Ishikawa (cell line): ENCODE data around the gene ZSCAN25.

Experiments used
- CEBPB ChIP-seq: IDR thresholded peaks from 2 replicates; pipeline ENCODE4 v1.6.1; 2012
- CREB1 ChIP-seq: IDR thresholded peaks from 2 replicates; pipeline ENCODE4 v1.6.1; 2012; ENCODE audit warnings: low read depth
- EGR1 ChIP-seq: IDR thresholded peaks from 2 replicates; pipeline ENCODE4 v1.6.1; 2012
- EP300 ChIP-seq: IDR thresholded peaks from 2 replicates; pipeline ENCODE4 v1.6.1; 2012; ENCODE audit warnings: borderline replicate concordance
- FOXM1 ChIP-seq: IDR thresholded peaks from 2 replicates; pipeline ENCODE4 v1.6.1; 2012; ENCODE audit warnings: low read depth, borderline replicate concordance
- MAX ChIP-seq: IDR thresholded peaks from 2 replicates; pipeline ENCODE4 v1.6.1; 2012
- NFIC ChIP-seq: IDR thresholded peaks from 2 replicates; pipeline ENCODE4 v1.6.1; 2012
- RAD21 ChIP-seq: IDR thresholded peaks from 2 replicates; pipeline ENCODE4 v1.6.1; 2012; ENCODE audit warnings: low read depth
- REST ChIP-seq: IDR thresholded peaks from 2 replicates; pipeline ENCODE4 v1.6.1; 2012; ENCODE audit warnings: low read depth, mild to moderate bottlenecking
- TAF1 ChIP-seq: IDR thresholded peaks from 2 replicates; pipeline ENCODE4 v1.6.1; 2012; ENCODE audit warnings: low read depth, mild to moderate bottlenecking
- TCF12 ChIP-seq: IDR thresholded peaks from 2 replicates; pipeline ENCODE4 v1.6.1; 2012; ENCODE audit warnings: low read depth
- TEAD4 ChIP-seq: IDR thresholded peaks from 2 replicates; pipeline ENCODE4 v1.6.1; 2012
- YY1 ChIP-seq: IDR thresholded peaks from 2 replicates; pipeline ENCODE4 v1.6.1; 2012; ENCODE audit warnings: low read depth
- ZBTB7A ChIP-seq: IDR thresholded peaks from 2 replicates; pipeline ENCODE4 v1.6.1; 2012; ENCODE audit warnings: low read depth
- TF ChIP-seq, protein P1 (sequence below): IDR thresholded peaks from 2 replicates; pipeline ENCODE4 v1.6.1; 2012

ZSCAN25 gene

GRCh38 chr7:99651290-99651689 lies 34.5 kb downstream of the ZSCAN25 start:
- TF ChIP-seq REST (no peak), ZBTB7A (no peak), EP300 (no peak), TEAD4 (no peak), CREB1 (no peak), TAF1 (no peak), YY1 (no peak), FOXM1 (no peak), RAD21 (no peak), NFIC (no peak), MAX (no peak), CEBPB (no peak), TCF12 (no peak), EGR1 (no peak)
- TF ChIP-seq, protein P1, sequence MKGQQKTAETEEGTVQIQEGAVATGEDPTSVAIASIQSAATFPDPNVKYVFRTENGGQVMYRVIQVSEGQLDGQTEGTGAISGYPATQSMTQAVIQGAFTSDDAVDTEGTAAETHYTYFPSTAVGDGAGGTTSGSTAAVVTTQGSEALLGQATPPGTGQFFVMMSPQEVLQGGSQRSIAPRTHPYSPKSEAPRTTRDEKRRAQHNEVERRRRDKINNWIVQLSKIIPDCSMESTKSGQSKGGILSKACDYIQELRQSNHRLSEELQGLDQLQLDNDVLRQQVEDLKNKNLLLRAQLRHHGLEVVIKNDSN, result no peak

DNA sequence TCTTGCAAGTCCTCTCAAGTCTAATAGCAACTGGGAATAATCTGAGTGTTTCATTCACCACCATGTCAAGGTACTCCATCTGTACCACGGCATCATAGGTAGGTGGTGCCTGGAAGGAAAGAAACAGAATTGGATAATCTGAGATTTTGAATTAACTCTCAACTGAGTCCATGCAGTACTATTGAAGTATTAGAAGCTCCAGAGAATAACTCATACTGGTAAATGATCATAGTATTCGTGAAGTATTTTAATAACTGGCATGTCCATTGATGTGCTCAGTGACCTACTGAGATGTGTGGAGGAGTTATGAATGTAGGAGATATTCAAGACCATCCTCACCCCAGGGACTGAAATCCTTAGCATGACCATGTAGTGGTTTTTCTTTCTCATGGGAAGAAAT lies 35.9 kb downstream of the ZSCAN25 start:
- TF ChIP-seq TCF12 (no peak), NFIC (no peak), FOXM1 (no peak), TAF1 (no peak), CEBPB (no peak), ZBTB7A (no peak), EP300 (no peak), REST (no peak), RAD21 (no peak), CREB1 (no peak), YY1 (no peak)
- TF ChIP-seq, protein P1, result no peak

GRCh38 chr7:99653754-99654153 lies 37.0 kb downstream of the ZSCAN25 start:
- TF ChIP-seq FOXM1, result no peak
- TF ChIP-seq EP300, result no peak
- TF ChIP-seq RAD21, result no peak
- TF ChIP-seq CEBPB, result no peak
- no peak for TF ChIP-seq NFIC
- TF ChIP-seq TAF1, result no peak
- TF ChIP-seq MAX, result no peak
- no peak for TF ChIP-seq CREB1
- TF ChIP-seq, protein P1, result no peak

GRCh38 chr7:99665312-99666012 lies 48.7 kb downstream of the ZSCAN25 start:
- no peak for TF ChIP-seq EGR1
- TF ChIP-seq RAD21, result no peak
- no peak for TF ChIP-seq TCF12
- TF ChIP-seq CEBPB, result no peak
- no peak for TF ChIP-seq REST
- TF ChIP-seq EP300, result no peak
